Upper lobe of left lung (tissue), 4 donors: ENCODE measurements around the gene CAMKK2.
"Not testable (repeated sequence)": the region's sequence is repeated elsewhere in the genome, so short reads cannot be mapped to it uniquely, and the experiment has no call there.

ENCODE experiments used
- EP300 ChIP-seq, 4 donors: sonication (generic); formaldehyde crosslinking; IDR thresholded peaks; one replicate each; pipeline ENCODE4 v1.5.1; 2017; ENCODE audit warnings: antibody characterized with exemption in 4 of 4, control low read depth in 2 of 4
- POLR2A ChIP-seq, 4 donors: fragments of 450-650 bp; IDR thresholded peaks; one replicate each; pipeline ENCODE4 v1.5.1; 2016 to 2017; ENCODE audit warnings: antibody characterized with exemption in 4 of 4, mild to moderate bottlenecking in 2 of 4
- POLR2AphosphoS5 ChIP-seq, 2 donors: sonication (generic); formaldehyde crosslinking; IDR thresholded peaks; one replicate each; pipeline ENCODE4 v1.5.1; 2017; ENCODE audit warnings: antibody characterized with exemption in 2 of 2
- TF ChIP-seq, protein P1 (sequence below), 6 experiments: fragments of 450-650 bp in 4 of 6; fragments of 200-600 bp in 2 of 6; sonication (generic) in 2 of 6; IDR thresholded peaks; one replicate each; pipeline ENCODE4 v1.5.1; 2016 to 2019; ENCODE audit warnings: antibody characterized with exemption in 6 of 6

DNA sequence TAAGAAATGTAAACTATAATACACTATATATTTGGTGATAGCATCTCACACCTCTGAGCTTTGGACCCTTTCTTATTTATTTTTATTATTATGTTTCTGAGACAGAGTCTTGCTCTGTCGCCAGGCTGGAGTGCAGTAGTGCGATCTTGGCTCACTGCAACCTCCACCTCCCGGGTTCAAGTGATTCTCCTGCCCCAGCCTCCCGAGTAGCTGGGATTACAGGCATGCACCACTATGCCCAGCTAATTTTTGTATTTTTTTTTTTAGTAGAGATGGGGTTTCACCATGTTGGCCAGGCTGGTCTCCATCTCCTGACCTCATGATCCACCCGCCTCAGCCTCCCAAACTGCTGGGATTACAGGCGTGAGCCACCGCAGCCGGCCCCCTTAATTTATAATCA is 10.9 kb upstream of the CAMKK2 start:
- TF ChIP-seq, protein P1, sequence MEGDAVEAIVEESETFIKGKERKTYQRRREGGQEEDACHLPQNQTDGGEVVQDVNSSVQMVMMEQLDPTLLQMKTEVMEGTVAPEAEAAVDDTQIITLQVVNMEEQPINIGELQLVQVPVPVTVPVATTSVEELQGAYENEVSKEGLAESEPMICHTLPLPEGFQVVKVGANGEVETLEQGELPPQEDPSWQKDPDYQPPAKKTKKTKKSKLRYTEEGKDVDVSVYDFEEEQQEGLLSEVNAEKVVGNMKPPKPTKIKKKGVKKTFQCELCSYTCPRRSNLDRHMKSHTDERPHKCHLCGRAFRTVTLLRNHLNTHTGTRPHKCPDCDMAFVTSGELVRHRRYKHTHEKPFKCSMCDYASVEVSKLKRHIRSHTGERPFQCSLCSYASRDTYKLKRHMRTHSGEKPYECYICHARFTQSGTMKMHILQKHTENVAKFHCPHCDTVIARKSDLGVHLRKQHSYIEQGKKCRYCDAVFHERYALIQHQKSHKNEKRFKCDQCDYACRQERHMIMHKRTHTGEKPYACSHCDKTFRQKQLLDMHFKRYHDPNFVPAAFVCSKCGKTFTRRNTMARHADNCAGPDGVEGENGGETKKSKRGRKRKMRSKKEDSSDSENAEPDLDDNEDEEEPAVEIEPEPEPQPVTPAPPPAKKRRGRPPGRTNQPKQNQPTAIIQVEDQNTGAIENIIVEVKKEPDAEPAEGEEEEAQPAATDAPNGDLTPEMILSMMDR (IDR thresholded peaks at IDR 0.05) = not testable (repeated sequence)
- TF ChIP-seq POLR2A, POLR2AphosphoS5, EP300 (IDR thresholded peaks at IDR 0.05): not testable (repeated sequence)
